Thyroid gland (tissue), 4 donors: ENCODE measurements around the gene ZC3H10. TPM values are rescaled to one million over a fixed set of nuclear protein-coding genes. Genes with fewer than 3 reads are reported as not detected.

Experiments
- DNase-seq, 2 donors: peaks; one replicate each; pipeline ENCODE4 v3.0.0-alpha.2; 2019
- H3K27ac ChIP-seq, 3 donors: fragments of 200-600 bp; sonication (generic); 1 replicate in 2 of 3; 2 replicates in 1 of 3; pipeline ENCODE4 v1.5.1; 2016 to 2019; ENCODE audit warnings: mild to moderate bottlenecking in 1 of 3, moderate library complexity in 1 of 3
- H3K27me3 ChIP-seq: fragments of 200-600 bp; sonication (generic); one replicate; pipeline ENCODE4 v1.5.1; 2019
- H3K36me3 ChIP-seq, 2 donors: fragments of 200-600 bp; sonication (generic); one replicate each; pipeline ENCODE4 v1.5.1; 2016 to 2019
- H3K4me1 ChIP-seq, 2 donors: fragments of 200-600 bp; sonication (generic); one replicate each; pipeline ENCODE4 v1.5.1; 2017 to 2019
- H3K4me3 ChIP-seq, 3 donors: fragments of 200-600 bp; sonication (generic); replicated peaks in 1 of 3; 1 replicate in 2 of 3; 2 replicates in 1 of 3; pipeline ENCODE4 v1.5.1; 2016; ENCODE audit warnings: mild to moderate bottlenecking in 1 of 3
- H3K9me3 ChIP-seq: fragments of 200-600 bp; sonication (generic); one replicate; pipeline ENCODE4 v1.5.1; 2017
- POLR2A ChIP-seq, 2 donors: fragments of 450-650 bp; IDR thresholded peaks; one replicate each; pipeline ENCODE4 v1.6.1; 2017; ENCODE audit warnings: antibody characterized with exemption in 2 of 2, mild to moderate bottlenecking in 2 of 2, moderate library complexity in 1 of 2
- WGBS, 2 donors: methylation state at CpG; one replicate each; pipeline ENCODE4 v1.1.5; 2017; 5-methylcytosine and 5-hydroxymethylcytosine counted together
- intact Hi-C: fragments of 100-400 bp; cut with DNase I; formaldehyde crosslinking; loops from one replicate; pipeline ENCODE4 v1.15.1; 2023
- total RNA-seq, 4 donors: library from RNA; depleted of rRNA; stranded (reverse); fragments of >200 nt; gene quantifications; one replicate each; pipeline ENCODE4 v1.2.3, GENCODE V29; 2016
- TF ChIP-seq, protein P1 (sequence below), 6 experiments: fragments of 200-600 bp in 3 of 6; fragments of 450-650 bp in 3 of 6; sonication (generic) in 3 of 6; IDR thresholded peaks; one replicate each; pipeline ENCODE4 v1.5.1; 2016 to 2019; ENCODE audit warnings: antibody characterized with exemption in 6 of 6, mild to moderate bottlenecking in 2 of 6, inconsistent platforms in 1 of 6, moderate library complexity in 1 of 6

ZC3H10 gene
- total RNA-seq, 4 donors from 2014 or later = 4.7 to 7.7 (median 5.6) TPM

DNA sequence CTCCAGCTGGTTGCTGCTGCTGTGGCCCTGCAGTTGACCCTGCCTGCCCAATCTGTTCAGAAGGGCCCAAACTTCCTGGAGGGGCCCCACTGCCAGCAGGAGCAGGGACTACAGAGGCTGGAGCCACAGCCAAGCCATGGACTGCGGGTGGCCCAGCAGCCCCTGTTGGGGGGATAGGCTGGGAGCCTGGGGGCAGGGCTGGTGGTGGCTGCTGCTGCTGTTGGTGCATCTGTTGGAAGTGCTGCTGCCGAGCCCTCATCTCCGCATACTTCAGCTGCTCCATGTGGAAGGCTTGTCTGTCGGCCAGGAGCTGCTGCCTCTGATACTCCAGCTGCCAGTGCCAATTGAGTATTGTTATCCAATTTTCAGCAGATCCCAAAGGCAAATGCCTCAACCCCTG, 47.3 kb downstream of the ZC3H10 start:
- no peak overlapping the region for H3K4me3 ChIP-seq
- peaks cover 92 to 96% of the 10 kb centered on the region in 2 donors for H3K36me3 ChIP-seq
- no peak overlapping the region for H3K27ac ChIP-seq
- no peaks in the 10 kb centered on the region for H3K9me3 ChIP-seq
- intact Hi-C loops = no loop called here
- peaks cover 7 to 12% of the 10 kb centered on the region in 2 donors for H3K4me1 ChIP-seq
- H3K27me3 ChIP-seq = no peaks in the 10 kb centered on the region
- TF ChIP-seq, protein P1, sequence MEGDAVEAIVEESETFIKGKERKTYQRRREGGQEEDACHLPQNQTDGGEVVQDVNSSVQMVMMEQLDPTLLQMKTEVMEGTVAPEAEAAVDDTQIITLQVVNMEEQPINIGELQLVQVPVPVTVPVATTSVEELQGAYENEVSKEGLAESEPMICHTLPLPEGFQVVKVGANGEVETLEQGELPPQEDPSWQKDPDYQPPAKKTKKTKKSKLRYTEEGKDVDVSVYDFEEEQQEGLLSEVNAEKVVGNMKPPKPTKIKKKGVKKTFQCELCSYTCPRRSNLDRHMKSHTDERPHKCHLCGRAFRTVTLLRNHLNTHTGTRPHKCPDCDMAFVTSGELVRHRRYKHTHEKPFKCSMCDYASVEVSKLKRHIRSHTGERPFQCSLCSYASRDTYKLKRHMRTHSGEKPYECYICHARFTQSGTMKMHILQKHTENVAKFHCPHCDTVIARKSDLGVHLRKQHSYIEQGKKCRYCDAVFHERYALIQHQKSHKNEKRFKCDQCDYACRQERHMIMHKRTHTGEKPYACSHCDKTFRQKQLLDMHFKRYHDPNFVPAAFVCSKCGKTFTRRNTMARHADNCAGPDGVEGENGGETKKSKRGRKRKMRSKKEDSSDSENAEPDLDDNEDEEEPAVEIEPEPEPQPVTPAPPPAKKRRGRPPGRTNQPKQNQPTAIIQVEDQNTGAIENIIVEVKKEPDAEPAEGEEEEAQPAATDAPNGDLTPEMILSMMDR (IDR thresholded peaks at IDR 0.05) = no peak
- no peak for TF ChIP-seq POLR2A (IDR thresholded peaks at IDR 0.05)
- 80 to 86% methylated on average over 1 to 4 of the region's 4 CpGs for WGBS, 2 donors
- no peak for DNase-seq

- DNase-seq = no peak
- Histone ChIP-seq H3K9me3 (no peaks in the 10 kb centered on the region), H3K4me1 (no peaks in the 10 kb centered on the region), H3K27ac (no peak overlapping the region), H3K4me3 (no peak overlapping the region), H3K27me3 (no peaks in the 10 kb centered on the region), H3K36me3 (peaks cover 92 to 93% of the 10 kb centered on the region in 2 donors)
- 88 to 93% methylated on average over 11 of the region's 11 CpGs for WGBS, 2 donors
- TF ChIP-seq, protein P1 (IDR thresholded peaks at IDR 0.05) = no peak
- TF ChIP-seq POLR2A (IDR thresholded peaks at IDR 0.05) = no peak
- intact Hi-C loops = no loop called here
Observed at GRCh38 chr12:56169229-56169759, 51.2 kb downstream of the ZC3H10 start.

DNA sequence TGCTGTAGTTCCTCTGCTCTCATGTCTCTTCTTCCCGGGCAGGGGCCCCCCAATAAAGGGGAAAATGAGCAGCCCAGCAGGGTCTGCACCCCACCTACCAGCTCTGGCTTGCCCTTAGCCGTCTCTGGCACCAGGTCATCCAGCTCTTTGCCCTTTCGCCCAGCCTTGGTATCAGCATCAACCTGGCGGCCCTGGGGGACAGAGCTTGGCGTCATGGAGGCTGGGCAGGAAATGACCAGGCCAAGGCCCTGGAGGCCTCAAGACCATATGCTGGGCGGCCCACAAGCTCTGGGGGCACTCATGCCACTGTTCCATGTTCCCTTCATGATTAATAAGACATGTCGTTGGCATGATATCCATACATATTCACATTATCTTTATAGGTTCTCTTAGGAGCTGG, 54.8 kb downstream of the ZC3H10 start:
- TF ChIP-seq, protein P1 (IDR thresholded peaks at IDR 0.05) = no peak
- TF ChIP-seq POLR2A (IDR thresholded peaks at IDR 0.05) = no peak
- H3K4me1 ChIP-seq = no peaks in the 10 kb centered on the region
- intact Hi-C loops = no loop called here
- WGBS, 2 donors = 80 to 84% methylated on average over 7 of the region's 7 CpGs
- H3K9me3 ChIP-seq = no peaks in the 10 kb centered on the region
- H3K36me3 ChIP-seq = peaks cover 79 to 85% of the 10 kb centered on the region in 2 donors
- no peak overlapping the region for H3K4me3 ChIP-seq
- no peak overlapping the region for H3K27ac ChIP-seq
- no peak for DNase-seq
- H3K27me3 ChIP-seq = no peaks in the 10 kb centered on the region

Other genes starting within 250 kb of the ZC3H10 start
- 10 to 100 TPM; 28.6 to 48.2 (median 43.7) TPM for gene PYM1, start 190.4 kb upstream of the ZC3H10 start, total RNA-seq
- gene DGKA, start 187.1 kb upstream of the ZC3H10 start, total RNA-seq = 10 to 100 TPM; 20.6 to 55.9 (median 28.7) TPM
- 1 to 10 TPM; 1.7 to 5.8 (median 3.0) TPM for gene PMEL, start 152.2 kb upstream of the ZC3H10 start, total RNA-seq
- gene CDK2, start 151.4 kb upstream of the ZC3H10 start, total RNA-seq = 10 to 100 TPM; 13.9 to 17.2 (median 15.8) TPM
- gene RAB5B, start 144.2 kb upstream of the ZC3H10 start, total RNA-seq = 100 to 1,000 TPM; 104 to 119 (median 107) TPM
- 10 to 100 TPM; 18.7 to 36.8 (median 36.2) TPM for gene SUOX, start 121.0 kb upstream of the ZC3H10 start, total RNA-seq
- 10 to 100 TPM in 2 of 4 donors, 1 to 10 TPM in 2; 4.2 to 10.9 (median 9.4) TPM for gene IKZF4, start 97.2 kb upstream of the ZC3H10 start, total RNA-seq
- 1,000 to 10,000 TPM in 1 of 4 donors, 100 to 1,000 TPM in 2, 10 to 100 TPM in 1; 81.4 to 1,193 (median 632) TPM for gene RPS26, start 76.3 kb upstream of the ZC3H10 start, total RNA-seq
- gene ERBB3, start 38.1 kb upstream of the ZC3H10 start, total RNA-seq = 10 to 100 TPM; 14.7 to 30.0 (median 20.4) TPM
- 100 to 1,000 TPM in 3 of 4 donors, 10 to 100 TPM in 1; 94.0 to 142 (median 122) TPM for gene PA2G4, start 13.7 kb upstream of the ZC3H10 start, total RNA-seq
- 1,000 to 10,000 TPM; 1,344 to 2,817 (median 2,330) TPM for gene RPL41, start 1.6 kb upstream of the ZC3H10 start, total RNA-seq
- gene ESYT1, start 10.0 kb downstream of the ZC3H10 start, total RNA-seq = 10 to 100 TPM; 60.6 to 84.7 (median 68.7) TPM
- gene MYL6B, start 34.3 kb downstream of the ZC3H10 start, total RNA-seq = 100 to 1,000 TPM in 1 of 4 donors, 10 to 100 TPM in 3; 33.4 to 115 (median 48.1) TPM
- gene MYL6, start 40.1 kb downstream of the ZC3H10 start, total RNA-seq = 1,000 to 10,000 TPM; 1,110 to 2,359 (median 1,915) TPM
- gene SMARCC2, start 71.2 kb downstream of the ZC3H10 start, total RNA-seq = 100 to 1,000 TPM in 1 of 4 donors, 10 to 100 TPM in 3; 76.5 to 101 (median 83.0) TPM
- gene RNF41, start 103.7 kb downstream of the ZC3H10 start, total RNA-seq = 10 to 100 TPM; 63.4 to 89.7 (median 73.4) TPM
- 10 to 100 TPM; 19.4 to 35.7 (median 31.4) TPM for gene NABP2, start 106.1 kb downstream of the ZC3H10 start, total RNA-seq
- not detected for gene SLC39A5, start 111.8 kb downstream of the ZC3H10 start, total RNA-seq
- gene ANKRD52, start 140.1 kb downstream of the ZC3H10 start, total RNA-seq = 10 to 100 TPM; 15.9 to 22.3 (median 18.3) TPM
- gene COQ10A, start 148.7 kb downstream of the ZC3H10 start, total RNA-seq = 10 to 100 TPM; 11.3 to 28.7 (median 19.7) TPM
- 100 to 1,000 TPM; 110 to 190 (median 118) TPM for gene CS, start 182.1 kb downstream of the ZC3H10 start, total RNA-seq
- gene CNPY2, start 197.7 kb downstream of the ZC3H10 start, total RNA-seq = 100 to 1,000 TPM; 107 to 129 (median 124) TPM
- gene PAN2, start 215.7 kb downstream of the ZC3H10 start, total RNA-seq = 100 to 1,000 TPM in 3 of 4 donors, 10 to 100 TPM in 1; 95.7 to 148 (median 134) TPM
- gene IL23A, start 220.6 kb downstream of the ZC3H10 start, total RNA-seq = 1 to 10 TPM in 1 of 4 donors, under 1 TPM in 1, not detected in 2; 0.67 to 1.1 TPM
- 100 to 1,000 TPM; 121 to 166 (median 146) TPM for gene STAT2, start 241.8 kb downstream of the ZC3H10 start, total RNA-seq
- not detected for gene APOF, start 244.6 kb downstream of the ZC3H10 start, total RNA-seq